ENCODE measurements around the gene ELAPOR1. TPM values are rescaled to one million over a fixed set of nuclear protein-coding genes. Genes with fewer than 3 reads are reported as not detected.

The ELAPOR1 gene
- polyA plus RNA-seq, 1 donor from 2014 or later: 16.8 TPM

- Histone ChIP-seq H3K27ac (ENCODE audit: low read length) (no peak overlapping the region), H3K9me3 (ENCODE audit: low read length) (no peaks in the 10 kb centered on the region)
Observed at GRCh38 chr1:109104364-109105151, 9.4 kb upstream of the ELAPOR1 start.

GRCh38 chr1:109105881-109106280 lies 8.0 kb upstream of the ELAPOR1 start:
- Histone ChIP-seq H4K20me1 (ENCODE audit: insufficient read depth) (no peaks in the 10 kb centered on the region), H3K36me3 (ENCODE audit: insufficient read depth, low read length) (no peaks in the 10 kb centered on the region), H3K9me2 (ENCODE audit: insufficient read depth, low read length) (no peaks in the 10 kb centered on the region), H3K4me3 (ENCODE audit: low read length) (no peak overlapping the region), H3F3A (ENCODE audit: insufficient read depth, low read length, poor library complexity, severe bottlenecking) (no peaks in the 10 kb centered on the region), H3K27ac (ENCODE audit: low read length) (no peak overlapping the region), H3K79me2 (replicated peaks; ENCODE audit: insufficient read depth, low read length) (peaks cover 7% of the 10 kb centered on the region), H3K9ac (ENCODE audit: low read length) (no peak overlapping the region), H3K9me3 (ENCODE audit: low read length) (no peaks in the 10 kb centered on the region), H3K27me3 (ENCODE audit: insufficient read depth, low read depth, low read length) (no peaks in the 10 kb centered on the region), H2AFZ (ENCODE audit: low read depth, low read length) (no peak overlapping the region), H3K4me2 (ENCODE audit: low read length) (no peak overlapping the region)
- TF ChIP-seq MXI1 (conservative IDR thresholded peaks at IDR 0.05; ENCODE audit: poor library complexity, severe bottlenecking): no peak
- TF ChIP-seq POLR2AphosphoS5 (IDR thresholded peaks at IDR 0.05): no peak
- TF ChIP-seq CTCF (IDR thresholded peaks at IDR 0.05; ENCODE audit: poor library complexity, severe bottlenecking): no peak
- no peak for TF ChIP-seq EP300 (conservative IDR thresholded peaks at IDR 0.05; ENCODE audit: poor library complexity, severe bottlenecking)
- no peak for TF ChIP-seq REST (IDR thresholded peaks at IDR 0.05; ENCODE audit: borderline replicate concordance)

More at GRCh38 chr1:109104364-109105151, 9.4 kb upstream of the ELAPOR1 start:
- H3K9ac ChIP-seq (ENCODE audit: low read length): no peak overlapping the region
- no peak overlapping the region for H3K4me3 ChIP-seq (ENCODE audit: low read length)
- no peaks in the 10 kb centered on the region for H3K9me2 ChIP-seq (ENCODE audit: insufficient read depth, low read length)
- TF ChIP-seq TAF1 (IDR thresholded peaks at IDR 0.05; ENCODE audit: low read depth) (no peak), POLR2AphosphoS5 (IDR thresholded peaks at IDR 0.05) (no peak), REST (IDR thresholded peaks at IDR 0.05; ENCODE audit: borderline replicate concordance) (no peak), CTCF (IDR thresholded peaks at IDR 0.05; ENCODE audit: poor library complexity, severe bottlenecking) (no peak), EZH2 (IDR thresholded peaks at IDR 0.05; ENCODE audit: borderline replicate concordance, insufficient read depth, low read length, poor library complexity, severe bottlenecking) (no peak), RAD21 (conservative IDR thresholded peaks at IDR 0.05) (no peak), SMC3 (conservative IDR thresholded peaks at IDR 0.05; ENCODE audit: poor library complexity) (no peak), EP300 (conservative IDR thresholded peaks at IDR 0.05; ENCODE audit: poor library complexity, severe bottlenecking) (no peak), MXI1 (conservative IDR thresholded peaks at IDR 0.05; ENCODE audit: poor library complexity, severe bottlenecking) (no peak)
- no peaks in the 10 kb centered on the region for H3F3A ChIP-seq (ENCODE audit: insufficient read depth, low read length, poor library complexity, severe bottlenecking)
- H3K79me2 ChIP-seq (replicated peaks; ENCODE audit: insufficient read depth, low read length): peaks cover 10% of the 10 kb centered on the region
- H4K20me1 ChIP-seq (ENCODE audit: insufficient read depth): no peaks in the 10 kb centered on the region
- H2AFZ ChIP-seq (ENCODE audit: low read depth, low read length): no peak overlapping the region
- H3K27me3 ChIP-seq (ENCODE audit: insufficient read depth, low read depth, low read length): no peaks in the 10 kb centered on the region
- no peak overlapping the region for H3K4me2 ChIP-seq (ENCODE audit: low read length)
- no peaks in the 10 kb centered on the region for H3K36me3 ChIP-seq (ENCODE audit: insufficient read depth, low read length)

Measured in neural cell (in vitro differentiated cells).